IPS DF 19.7 (cell line): Measurements from ENCODE around the gene NUP62.
"Not testable (repeated sequence)": the region's sequence is repeated elsewhere in the genome, so short reads cannot be mapped to it uniquely, and the experiment has no call there.

ENCODE experiments used
- DNase-seq: peaks from one replicate; pipeline ENCODE4 v3.0.0-alpha.2; 2013; ENCODE audit warnings: low read depth, low spot score

The NUP62 gene

GRCh38 chr19:49951806-49952478 is 22.6 kb upstream of the NUP62 start:
- no peak for DNase-seq

GRCh38 chr19:49950956-49951526 is 21.7 kb upstream of the NUP62 start:
- DNase-seq, result no peak

DNA sequence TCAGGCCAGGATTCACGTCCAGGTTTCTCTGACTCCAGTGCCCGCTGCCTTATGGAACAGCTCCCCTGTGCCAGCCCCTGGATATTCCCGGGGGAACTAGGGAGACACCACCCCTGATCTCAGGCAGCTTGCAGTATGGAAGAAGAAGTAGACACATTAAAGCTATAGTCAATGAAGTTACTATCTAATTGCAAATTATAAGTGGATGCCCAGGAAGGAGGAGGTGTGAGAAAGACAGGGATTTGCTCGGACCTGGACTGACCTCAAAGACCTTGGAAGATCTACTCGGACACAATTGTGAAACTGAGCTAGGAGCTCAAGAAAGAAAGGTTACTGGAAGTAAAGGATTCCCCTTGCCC is 21.3 kb upstream of the NUP62 start:
- no peak for DNase-seq

GRCh38 chr19:49949742-49950589 is 20.7 kb upstream of the NUP62 start:
- no peak for DNase-seq

DNA sequence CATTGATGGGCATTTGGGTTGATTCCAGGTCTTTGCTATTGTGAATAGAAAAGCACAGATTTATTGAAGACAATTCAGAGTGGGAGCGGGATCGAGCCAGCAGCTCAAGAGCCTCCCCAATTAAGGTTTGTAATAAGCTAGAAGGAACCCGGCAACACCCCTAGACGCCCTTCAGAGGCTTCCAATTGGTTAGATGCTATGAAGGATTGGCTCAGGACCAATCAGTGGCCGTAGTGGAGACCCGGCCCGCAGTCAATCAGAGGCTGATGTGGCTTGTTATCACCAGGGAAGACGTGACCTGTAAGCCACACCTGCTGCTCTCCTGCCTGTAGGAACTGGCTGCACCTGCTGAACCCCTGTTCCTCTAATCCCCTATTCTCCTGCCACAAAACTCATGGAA is 17.1 kb upstream of the NUP62 start:
- no peak for DNase-seq

GRCh38 chr19:49944567-49944966 is 15.3 kb upstream of the NUP62 start:
- DNase-seq, result not testable (repeated sequence)

- no peak for DNase-seq
These were observed 11.1 kb upstream of the NUP62 start for GRCh38 chr19:49940482-49940791.

- DNase-seq, result no peak
These were observed 10.6 kb upstream of the NUP62 start for GRCh38 chr19:49939721-49940481.

DNA sequence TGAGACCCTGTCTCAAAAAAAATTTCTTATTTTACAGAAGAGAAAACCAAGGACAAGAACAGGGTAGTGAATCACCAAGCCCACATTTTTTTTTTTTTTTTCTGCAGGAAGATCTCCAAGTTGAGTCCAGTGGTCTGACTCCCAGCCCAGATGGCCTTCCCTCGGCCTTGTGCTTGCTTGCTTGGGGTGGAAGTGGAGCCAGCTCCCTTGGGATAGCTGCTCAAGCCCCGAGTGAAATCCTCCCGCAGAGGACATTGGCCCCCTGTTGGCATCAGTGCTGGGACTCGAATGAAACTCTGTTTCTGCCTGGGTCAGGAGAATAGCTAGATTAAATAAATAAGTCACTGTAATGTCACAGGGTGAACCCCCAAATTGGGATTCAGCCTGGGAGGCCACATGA is 9.4 kb upstream of the NUP62 start:
- DNase-seq, result no peak

- no peak for DNase-seq
These were observed 8.6 kb upstream of the NUP62 start for GRCh38 chr19:49937750-49938381.

DNA sequence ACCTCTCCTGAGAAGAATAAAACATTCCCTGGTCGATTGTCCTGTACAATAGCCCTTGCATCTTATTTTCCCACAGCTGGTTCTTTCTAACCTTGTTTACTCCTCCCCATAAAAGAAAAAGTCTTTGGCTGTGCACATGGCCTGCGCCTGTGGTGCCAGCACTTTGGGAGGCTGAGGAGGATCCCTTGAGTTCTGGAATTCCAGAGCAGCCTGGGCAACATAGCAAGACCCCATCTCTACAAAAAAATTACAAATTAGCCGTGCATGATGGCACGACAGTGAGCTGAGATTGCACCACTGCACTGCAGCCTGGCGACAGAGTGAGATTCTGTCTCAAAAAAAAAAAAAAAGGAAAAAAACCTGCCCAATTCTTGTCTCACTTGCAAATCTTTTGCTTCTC is 7.2 kb upstream of the NUP62 start:
- no peak for DNase-seq

GRCh38 chr19:49933643-49934042 is 4.3 kb upstream of the NUP62 start:
- no peak for DNase-seq

DNA sequence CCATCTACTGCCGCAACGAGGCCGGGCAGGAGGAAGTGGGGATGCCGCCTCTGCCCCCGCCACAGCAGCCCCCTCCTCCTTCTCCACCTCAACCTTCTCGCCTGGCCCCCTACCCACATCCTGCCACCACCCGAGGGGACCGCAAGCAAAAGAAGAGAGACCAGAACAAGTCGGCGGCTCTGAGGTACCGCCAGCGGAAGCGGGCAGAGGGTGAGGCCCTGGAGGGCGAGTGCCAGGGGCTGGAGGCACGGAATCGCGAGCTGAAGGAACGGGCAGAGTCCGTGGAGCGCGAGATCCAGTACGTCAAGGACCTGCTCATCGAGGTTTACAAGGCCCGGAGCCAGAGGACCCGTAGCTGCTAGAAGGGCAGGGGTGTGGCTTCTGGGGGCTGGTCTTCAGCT is 3.4 kb upstream of the NUP62 start:
- DNase-seq, result no peak

DNA sequence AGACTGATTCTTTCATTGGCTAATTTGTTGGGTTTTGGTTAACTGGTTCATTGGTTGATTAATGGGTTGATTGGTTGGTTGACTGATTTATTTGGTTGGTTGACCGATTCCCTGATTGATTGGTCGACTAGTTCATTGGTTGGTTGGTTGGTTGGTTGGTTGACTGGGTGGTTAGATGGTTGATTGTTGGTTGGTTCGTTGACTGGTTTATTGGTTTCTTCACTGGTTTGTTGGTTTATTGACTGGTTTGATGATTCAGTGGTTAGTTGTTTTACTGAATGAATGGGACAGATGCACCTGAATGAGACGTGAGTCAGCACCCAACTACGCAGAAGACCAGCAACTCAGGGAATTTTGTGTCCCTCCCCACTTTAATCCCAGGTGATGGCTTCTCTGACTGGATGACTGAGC is 2.7 kb upstream of the NUP62 start:
- DNase-seq, result no peak

GRCh38 chr19:49931293-49932040 is 2.2 kb upstream of the NUP62 start:
- no peak for DNase-seq

- DNase-seq, result no peak
These were observed 1.2 kb upstream of the NUP62 start for GRCh38 chr19:49930483-49931011.

- DNase-seq, result peak; percentile 75
These were observed 543 bp upstream of the NUP62 start for GRCh38 chr19:49929611-49930482.

DNA sequence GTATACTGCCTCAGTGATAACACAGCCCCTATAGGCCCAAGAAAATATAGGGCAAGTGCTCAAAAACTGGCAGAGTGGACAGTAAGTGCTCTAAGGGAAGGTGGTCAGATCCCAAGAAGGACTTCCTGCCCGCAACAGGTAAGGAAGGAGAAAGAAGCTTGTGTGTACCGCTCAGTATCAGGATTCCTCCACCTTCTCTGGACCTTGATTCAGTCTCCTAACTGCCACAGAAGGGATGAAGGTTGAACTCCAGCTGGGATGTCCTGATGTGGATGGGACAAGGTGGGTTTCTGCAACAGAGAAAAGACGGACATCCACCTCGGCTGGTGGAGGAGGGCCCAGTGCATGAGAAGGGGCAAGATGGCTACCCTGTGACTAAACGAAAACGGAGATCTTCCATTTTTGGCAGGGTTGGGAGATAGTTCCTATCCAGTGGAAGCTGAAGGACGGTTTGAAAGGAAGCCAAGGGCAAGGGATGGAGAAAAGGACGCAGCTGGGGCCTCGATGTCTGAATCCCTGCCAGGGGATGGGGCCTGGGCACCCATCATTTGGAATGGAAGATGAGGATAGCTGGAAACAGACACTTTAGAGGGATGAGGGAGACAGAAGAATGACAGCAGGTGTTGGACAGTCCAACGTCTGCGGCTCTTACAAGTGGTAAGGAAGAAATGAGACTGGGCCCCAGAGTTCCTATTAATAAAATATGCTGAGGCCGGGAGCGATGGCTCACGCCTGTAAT is 1.6 kb downstream of the NUP62 start:
- no peak for DNase-seq

GRCh38 chr19:49926515-49926914 is 2.8 kb downstream of the NUP62 start:
- DNase-seq, result no peak
